Fibroblast of skin of right biceps (primary cell): ENCODE data around the gene RELL1.

Experiments
- DNase-seq: peaks from one replicate; pipeline ENCODE4 v3.0.0-alpha.2; 2013

RELL1 gene

DNA sequence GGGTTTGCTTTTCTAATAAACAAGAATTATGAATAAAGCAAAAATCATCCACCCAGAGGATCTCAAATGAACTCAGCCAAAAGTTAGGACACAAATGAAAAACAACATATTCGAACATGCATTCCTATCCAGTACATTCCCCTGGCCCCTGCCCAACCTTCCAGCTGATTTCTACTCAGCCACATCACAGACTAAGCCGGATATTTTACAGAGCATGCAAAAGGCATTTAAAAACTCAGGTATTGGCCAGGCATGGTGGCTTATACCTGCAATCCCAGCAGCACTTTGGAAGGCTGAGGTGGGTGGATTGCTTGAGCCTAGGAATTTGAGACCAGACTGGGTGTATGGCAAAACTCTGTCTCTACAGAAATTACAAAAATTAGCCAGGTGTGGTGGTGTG is 54.6 kb downstream of the RELL1 start:
- DNase-seq: peak; percentile 28

DNA sequence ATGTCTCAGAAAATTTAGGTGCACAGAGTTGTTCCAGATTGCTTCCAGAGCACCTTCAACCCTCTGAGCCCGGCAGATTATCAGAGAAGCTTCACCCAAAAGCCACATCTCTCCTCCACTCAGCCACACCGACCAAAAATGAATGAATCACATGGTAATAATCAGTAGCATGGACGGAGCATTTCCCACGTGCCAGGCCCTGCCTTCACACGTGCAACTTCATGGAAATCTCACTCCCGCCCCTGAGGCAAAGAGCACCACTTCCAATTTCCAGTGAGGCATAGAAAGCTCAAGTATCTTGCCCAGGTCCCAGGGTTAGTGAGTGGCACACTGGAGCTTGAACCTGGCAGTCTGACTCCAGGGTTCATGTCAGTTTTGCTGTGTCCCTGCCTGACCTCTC is 56.5 kb downstream of the RELL1 start:
- no peak for DNase-seq

DNA sequence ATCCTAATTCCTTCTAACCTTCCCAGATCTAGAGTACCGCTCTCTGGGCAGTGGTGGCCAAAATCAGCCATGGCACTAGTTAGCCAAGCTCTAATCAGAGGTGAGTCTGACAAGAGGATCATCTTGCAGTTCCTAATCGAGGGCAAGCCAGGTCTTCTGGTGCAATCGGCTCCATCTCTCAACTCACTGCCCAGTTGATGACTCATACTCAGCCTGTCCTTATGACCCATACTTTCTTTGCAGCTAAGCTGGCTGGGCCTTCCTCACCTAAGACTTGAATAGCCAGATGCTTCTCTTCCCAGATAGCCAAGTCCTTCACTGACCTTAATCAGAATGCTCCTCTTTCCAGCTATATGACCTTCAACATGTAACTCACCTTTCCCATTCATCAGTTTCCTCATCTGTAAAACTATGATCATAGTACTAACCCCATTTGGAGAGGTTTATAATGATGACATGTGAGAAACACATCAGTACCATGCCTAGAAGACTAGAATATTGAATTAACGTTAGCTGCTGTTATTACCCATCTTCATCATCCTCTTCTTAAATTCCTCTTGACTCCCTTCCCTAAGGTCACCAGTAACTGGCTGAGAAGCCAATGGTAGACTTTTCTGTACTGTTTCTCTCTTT is 57.1 kb downstream of the RELL1 start:
- peak; percentile 30 for DNase-seq

DNA sequence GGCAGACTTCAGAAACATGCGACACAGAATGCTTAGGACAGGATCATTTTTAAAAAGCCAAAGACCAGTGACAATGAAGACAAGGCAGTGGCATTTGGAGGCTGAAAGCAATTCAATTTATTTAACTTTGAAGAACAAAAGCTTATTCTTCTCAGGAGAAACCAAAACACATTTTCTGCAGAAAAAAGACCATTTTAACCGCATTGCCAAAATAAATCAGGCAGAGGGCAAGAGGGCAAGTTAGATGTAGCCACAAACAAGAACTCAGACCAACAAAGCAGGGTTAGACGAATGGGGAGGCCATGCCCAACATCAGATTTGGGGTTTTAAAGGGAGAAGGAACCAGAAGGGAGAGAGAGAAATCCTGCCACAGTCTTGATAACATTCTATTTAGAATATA is 58.9 kb downstream of the RELL1 start:
- DNase-seq: no peak

DNA sequence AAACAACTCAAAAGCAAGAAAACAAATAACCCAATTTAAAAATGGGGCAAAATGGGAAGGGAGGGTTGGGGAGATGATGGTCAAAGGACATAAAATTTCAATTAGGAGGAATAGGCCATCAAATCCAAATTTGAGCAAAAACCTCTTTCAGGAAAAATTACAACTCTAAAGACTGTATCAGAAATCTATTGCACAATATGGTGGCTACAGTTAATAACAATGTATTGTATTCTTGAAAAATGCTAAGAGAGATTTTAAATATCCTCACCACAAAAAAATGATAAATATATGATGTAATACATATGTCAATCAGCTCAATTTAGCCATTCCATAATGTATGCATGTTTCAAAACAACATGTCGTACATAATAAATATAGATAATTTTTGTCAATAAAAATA is 60.7 kb downstream of the RELL1 start:
- DNase-seq: no peak

DNA sequence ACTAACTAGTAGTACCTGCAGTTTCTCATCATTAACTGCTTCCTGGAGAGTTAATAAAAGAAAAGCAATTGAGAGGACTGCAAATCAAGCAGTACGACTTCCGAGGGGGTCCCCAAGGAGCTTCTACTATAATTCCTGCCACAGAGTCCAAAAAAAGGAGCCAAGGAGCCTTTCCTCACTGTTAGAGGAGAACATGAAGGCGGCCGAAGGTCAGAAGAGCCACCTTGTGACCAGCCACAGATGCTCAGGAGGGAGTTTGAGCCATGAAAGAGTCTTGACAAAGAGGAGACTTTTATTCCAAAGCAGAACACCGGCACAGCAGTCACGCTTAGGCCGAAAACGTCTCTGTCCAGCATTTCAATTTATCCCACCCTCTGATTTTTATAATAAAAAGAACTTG is 62.2 kb downstream of the RELL1 start:
- no peak for DNase-seq

DNA sequence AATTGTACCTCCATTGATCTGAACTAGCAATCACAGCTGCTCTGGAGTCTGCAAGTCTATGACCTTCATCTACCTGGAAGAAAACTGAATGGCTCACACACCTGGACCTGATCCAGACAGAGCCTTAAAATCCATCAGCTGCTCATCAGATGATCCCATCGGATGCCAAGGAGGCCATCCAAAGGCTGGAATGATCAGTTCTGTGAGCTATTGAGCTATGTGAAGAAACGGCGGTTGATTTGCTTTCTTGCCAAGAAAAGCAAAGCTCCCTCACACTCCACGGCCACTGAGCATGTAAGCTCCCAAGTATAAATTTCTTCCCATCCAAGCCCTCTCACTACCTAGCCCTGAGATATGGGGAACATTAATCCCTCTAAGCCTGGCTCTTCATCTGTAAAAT is 63.1 kb downstream of the RELL1 start:
- peak; percentile 14 for DNase-seq

DNA sequence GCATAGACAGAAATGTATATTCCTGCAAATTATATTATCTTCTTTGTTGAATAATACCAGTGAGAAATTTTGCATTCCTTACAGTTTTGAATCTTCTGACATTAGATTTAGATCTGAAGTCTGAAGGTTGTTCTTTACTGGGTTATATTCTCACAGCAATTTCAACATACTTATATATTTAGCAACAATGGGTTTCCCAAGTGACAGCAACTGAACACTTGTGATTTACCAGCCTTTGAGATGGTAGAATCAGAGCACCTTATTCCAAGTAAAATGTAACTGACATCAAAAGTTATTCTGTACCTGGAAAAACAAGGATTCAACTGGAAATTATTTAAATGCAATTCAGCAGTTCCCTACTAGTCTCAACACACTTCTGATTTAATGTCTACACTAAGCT is 66.0 kb downstream of the RELL1 start:
- DNase-seq: no peak

DNA sequence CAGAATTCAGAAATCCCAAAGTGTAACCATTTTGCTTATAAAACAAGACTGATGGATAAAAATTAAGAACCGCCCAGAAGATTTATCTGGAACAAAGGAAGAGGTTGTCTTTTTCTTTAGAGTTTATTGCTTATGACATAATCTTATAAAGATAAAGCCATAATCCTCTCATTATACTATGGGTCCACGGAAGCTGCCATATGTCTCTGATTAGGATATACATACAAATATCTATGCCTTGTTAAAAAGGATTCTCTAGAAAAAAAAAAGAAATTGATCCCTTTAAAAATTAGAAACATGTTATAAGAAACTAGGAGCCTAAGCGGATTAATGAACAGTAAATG is 70.5 kb downstream of the RELL1 start:
- no peak for DNase-seq

DNA sequence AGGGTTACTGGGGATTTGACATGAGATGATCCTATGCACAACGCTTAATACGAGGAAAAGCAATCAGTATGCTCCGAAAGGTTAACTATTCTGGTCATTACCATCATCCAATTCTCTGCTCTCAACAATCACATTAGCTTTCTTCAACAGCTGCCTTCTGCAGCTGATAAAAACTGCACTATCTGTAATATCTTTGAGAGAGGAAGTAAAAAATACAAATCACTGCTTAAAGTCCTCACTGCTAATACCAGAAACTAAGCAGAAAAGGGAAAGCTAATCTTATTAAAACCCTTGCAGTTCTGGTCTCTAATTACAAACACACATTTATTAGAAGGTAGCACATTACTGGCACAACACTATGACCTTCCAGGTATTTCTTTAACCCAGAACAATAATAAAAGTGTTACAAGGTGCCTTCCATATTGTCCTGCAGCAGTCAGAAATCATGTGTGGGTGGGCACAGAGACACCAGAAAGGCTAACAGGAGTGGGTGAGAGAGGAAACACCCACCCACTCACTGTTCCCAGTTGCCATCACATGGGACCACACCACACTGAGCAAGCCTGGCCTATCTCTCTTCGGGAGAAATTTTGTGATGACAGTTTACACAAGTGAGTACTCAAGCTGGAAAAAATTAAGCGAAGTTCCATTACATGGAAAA is 71.0 kb downstream of the RELL1 start:
- DNase-seq: no peak

DNA sequence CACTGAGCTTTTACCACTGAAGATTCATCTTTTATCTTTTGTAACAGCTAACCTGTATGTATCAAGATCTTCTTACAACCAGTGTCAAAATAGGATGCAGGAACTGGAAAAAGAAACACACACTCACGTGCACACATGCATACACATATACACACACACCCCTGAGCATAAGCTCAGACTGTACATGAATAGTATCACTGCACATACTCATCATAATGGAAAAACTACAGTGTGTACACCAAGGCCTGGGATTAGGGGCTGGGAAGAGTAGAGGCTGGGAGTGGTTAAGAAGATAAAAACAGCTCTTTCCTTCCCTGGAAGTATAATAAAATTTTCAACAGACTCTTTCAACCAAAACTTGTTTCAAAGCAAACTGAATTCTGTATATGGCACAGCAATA is 73.4 kb downstream of the RELL1 start:
- DNase-seq: no peak

DNA sequence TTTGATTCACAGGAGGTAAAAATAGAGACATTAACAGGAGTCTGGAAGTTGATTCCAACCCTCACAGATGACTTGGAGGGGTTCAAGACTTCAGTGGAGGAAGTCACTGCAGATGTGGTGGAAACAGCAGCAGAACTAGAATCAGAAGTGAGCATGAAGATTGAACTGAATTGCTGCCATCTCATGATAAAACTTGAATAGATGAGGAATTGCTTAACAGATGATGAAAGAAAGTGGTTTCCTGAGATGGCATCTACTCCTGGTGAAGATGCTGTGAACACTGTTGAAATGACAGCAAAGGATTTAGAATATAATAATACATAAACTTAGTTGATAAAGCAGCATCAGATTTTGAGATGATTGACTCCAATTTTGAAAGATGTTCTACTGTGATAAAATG is 76.5 kb downstream of the RELL1 start:
- DNase-seq: no peak

DNA sequence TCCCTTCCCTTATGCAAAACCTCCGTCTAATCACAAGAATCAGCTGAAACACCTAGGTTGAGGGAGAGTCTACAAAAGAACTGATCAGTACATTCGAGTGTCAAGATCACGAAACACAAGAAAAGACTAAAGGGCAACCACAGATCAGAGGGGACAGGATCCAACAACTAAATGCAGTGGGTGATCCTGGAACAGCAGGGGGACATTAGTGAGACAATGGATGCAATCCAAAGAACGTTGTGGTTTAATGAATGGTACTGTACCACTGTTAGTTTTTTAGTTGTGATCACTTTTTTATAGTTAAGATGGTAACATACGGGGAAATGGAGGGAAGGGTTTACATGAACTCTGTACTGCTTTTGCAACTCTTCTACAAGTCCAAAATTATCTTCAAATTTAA is 79.2 kb downstream of the RELL1 start:
- no peak for DNase-seq

DNA sequence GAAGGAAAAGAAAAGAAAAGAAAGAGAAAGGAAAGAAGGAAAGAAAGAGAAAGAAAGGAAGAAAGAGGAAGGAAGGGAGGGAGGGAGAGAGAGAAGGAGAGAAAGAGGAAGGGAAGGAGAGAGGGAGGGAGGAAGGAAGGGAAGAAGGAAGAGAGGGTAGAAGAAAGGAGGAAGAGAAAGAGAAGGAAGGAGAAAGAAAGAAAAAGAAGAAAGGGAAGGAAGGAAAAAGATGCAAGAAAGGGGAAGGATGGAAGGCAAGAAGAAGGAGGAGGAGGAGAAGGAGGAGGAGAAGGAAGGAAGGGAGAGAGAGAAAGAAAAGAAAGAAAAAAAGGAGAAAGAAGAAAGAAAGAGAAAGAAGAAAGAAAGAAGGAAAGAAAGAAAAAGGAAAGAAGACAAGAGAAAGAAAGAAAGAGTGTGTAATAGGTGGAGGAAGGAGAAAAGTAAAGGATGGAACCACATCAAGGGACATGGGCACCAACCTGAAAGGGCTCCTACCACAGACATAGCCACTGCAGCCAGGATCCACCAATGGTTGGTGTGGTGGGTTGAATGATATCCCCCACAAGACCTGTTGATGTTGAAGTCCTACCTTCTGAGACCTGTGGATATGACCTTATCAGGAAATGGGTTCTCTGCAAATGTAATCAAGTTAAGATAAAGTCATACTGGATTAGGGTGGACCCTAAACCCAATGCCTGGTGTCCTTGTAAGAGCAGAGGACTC is 80.2 kb downstream of the RELL1 start:
- DNase-seq: no peak

DNA sequence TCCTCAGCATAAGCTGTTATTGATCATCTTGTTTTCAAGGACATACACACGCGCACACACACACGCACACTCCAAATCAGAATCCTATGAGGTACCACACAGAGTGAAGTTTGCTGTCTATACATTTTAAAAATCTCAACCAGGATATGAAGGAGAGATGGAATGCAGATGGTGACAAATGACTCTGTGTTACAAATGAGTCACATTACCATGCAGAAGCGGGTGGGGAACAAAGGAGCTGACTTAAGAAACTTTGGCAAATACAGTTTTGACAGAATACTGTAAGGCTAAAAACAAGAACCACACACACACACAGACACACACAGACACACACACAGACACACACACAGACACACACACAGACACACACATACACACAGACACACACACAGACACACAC is 81.7 kb downstream of the RELL1 start:
- peak; percentile 78 for DNase-seq

DNA sequence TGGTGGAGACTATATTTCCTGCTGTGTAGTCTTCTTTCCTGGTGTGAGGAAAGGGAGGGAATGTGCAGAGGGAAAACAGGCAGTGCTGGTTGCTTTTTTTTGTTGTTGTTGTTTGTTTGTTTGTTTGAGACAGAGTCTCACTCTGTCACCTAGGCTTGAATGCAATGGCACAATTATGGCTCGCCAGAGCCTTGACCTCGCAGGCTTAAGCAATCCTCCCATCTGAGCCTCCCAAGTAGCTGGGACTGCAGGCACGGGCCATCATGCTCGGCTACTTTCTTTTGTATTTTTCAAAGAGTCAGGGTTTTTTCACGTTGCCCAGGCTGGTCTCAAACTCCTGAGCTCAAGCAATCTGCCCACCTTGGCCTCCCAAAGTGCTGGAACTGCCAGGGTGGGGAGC is 82.5 kb downstream of the RELL1 start:
- no peak for DNase-seq

DNA sequence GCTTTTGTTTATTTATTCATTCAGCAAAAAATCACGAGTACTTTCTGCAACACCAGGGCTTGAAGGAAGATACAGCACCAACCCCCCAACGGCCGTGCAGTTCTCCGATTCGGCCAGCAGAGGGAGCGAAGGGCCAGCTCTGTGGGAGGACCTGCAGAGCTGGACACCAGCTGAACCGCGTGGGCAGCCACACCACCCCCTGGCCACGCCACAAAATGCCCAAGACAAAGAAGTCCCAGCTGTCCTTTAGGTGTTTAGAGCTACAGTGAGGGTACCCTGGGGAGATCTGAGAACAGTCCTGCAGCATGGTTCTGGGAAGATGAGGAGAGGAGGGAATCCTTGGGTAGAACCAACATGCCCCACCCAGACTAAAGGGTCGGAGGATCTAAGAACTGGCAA is 83.1 kb downstream of the RELL1 start:
- peak; percentile 57 for DNase-seq

DNA sequence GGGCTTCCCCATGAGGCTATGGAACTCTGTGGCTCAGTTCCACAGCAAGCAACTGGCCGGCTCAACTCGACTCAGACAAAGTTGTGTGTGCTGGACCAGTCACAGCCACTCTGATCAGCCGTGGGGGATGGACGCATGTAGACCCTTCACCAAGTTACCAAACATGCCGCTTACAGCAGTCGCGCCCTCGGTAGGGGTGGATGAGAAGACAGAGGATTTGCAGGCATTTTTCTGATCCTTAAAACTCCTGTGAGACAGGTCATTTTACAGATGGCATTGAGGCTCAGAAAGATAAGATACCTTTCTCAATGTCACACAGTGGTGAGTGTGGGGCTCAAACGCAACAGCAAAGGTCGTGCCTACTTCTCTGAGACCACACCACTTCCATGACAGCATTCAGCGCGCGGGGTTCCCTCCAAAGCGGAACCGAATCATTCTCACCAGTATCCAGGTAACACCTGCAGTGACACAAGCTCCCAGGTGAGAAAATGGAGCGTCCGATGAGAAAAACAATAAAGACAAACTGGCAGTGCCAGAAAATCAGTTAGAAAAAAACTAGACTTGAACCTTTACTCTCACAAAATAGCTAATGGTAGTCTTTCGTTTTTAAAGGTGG is 83.6 kb downstream of the RELL1 start:
- no peak for DNase-seq

DNA sequence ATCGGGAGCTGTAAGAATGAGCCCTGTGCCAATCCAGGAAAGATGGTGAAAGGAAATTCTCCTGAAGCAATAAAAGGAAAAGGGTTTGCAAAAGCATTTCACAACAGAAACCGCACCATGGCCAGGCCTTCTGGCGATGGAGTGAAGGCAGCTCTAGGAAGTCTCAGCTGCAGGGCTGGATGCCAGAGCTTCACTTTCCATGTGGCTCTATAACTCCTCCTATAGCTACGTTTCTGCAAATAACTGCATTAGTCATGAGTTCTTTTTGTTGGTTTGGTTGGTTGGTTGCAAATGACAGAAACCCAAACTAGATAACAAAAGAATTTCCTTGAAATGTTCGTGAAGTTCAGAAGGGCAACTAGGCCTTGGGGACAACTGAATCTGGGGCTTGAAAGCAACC is 84.6 kb downstream of the RELL1 start:
- peak; percentile 73 for DNase-seq

DNA sequence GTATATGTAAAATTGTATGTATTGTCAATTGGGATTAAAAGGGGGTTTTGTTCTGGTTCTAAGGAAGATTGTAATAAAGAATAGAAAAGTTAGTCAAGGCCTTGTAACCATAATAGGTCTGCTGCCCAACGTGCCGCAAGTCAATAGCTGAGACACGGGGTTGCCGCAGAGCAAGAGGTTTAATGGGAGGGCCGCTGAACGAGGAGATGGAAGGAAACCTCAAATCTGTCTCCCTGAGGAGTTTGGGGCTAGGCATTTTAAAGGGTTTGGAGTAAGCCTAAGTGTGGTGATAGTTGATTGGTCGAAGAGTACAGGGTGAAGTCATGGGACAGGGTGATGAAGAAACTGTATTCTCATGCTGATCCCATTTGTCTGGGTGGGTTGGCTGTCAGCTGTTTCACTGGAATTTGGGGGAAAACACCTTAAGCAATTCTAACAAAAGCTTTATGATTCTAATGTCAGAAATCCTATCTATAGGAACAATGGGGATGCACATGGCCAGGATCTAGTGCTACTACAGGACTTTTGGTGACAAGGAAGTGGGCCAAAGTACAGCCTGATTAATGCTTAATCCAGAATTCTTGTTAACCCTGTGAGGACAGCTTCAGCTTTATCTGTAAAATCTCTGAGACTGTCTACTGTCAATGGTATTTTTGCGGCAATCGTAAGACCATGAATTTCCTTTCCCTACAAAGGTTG is 86.9 kb downstream of the RELL1 start:
- DNase-seq: no peak

DNA sequence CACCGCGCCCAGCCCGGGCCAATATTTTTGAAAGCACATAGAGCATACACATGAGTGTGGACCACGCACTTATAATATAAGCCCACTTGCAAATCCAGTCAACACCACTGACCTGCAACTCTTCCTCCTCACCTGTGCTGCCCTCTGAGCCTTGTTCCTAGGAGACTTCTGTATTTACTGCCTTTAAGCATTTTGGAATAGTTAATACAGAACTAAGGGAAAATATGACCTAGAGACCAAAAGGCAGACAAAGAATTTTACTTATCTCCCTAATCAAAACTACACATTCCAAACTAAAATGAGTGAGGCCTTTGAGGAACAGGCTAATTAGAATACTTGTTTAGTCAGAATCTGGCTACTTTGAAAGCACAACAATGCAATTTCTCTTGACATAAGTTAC is 89.1 kb downstream of the RELL1 start:
- DNase-seq: peak; percentile 5

DNA sequence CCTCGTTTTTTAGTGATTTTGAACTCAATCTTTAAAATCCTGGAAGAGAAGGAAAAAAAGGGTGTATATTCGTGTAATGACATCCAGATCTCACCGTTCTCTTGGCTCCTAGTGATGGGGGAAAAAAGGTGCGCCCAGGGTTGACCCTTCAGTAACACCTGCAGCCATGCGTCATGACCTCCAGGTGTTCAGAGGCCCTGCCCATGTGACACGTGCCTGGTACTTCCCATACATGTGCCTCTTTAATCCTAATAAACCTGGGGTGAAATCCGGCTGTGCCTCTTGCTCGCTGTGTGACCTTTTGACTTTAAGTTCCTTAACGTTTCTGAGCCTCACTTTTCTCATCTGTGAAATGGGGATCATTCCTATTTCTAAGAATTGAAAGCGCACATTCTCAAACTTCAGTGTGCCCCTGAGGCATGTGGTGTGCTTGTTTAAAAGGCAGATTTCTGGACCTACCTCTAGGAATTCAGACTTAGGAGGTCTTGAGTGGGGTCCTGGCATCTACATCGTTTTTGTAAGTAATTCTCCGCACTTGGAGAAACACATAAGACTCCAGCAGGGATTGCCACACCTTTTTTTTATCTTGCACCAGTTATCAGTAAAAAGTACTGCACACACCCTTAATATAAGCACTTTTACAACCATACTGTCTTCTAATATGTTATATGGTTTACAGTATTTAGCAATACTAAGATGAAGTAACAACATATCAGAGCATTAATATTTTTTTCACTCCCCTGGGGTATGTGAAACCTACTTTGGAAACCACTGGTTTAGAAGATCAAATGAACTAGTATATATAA is 90.1 kb downstream of the RELL1 start:
- no peak for DNase-seq

DNA sequence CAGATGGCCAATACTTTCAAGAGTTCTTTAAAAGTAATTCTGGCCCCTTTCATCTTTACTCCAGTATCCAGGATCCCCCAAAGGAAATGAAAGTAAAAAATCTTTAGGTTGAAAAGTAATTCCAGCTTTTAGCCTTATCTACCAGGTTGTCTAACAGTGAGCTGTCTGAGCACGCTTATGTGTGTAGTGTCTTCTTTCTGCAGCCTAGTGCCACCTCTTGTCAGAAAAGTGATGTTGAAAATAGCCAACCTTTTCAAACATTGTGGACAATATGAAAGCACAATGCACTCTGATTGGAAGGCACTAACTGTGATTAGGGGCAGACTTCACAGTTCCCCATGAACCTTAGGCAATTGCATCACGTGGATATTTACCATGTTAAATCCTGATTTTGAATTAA is 92.1 kb downstream of the RELL1 start:
- no peak for DNase-seq
